Measurements from ENCODE around the gene GOPC. TPM values are rescaled to one million over a fixed set of nuclear protein-coding genes. Genes with fewer than 3 reads are reported as not detected.

Gene GOPC
- total RNA-seq, 1 experiment from 2014 or later: 24.2 TPM

GRCh38 chr6:117600008-117600743 lies 2.1 kb downstream of the GOPC start:
- ChIA-PET RAD21 (ENCODE audit: low non-redundant PET in 1 of 2, low total read pairs in 2 of 2, uncharacterized antibody in 2 of 2, unreplicated experiment in 2 of 2) (no interaction called here), POLR2A (no interaction called here), CTCF (interaction anchor here (0.9 kb wide), 1 partner anchor 150 kb away, joined by 3 read pairs; no protein-coding TSS in a partner anchor)
- Histone ChIP-seq H2AFZ (ENCODE audit: low read depth, low read length, poor library complexity, severe bottlenecking) (no peak overlapping the region), H3K4me2 (ENCODE audit: low read length) (peak overlapping the region; percentile 89; the same call in 1 of the 2 replicates), H3K36me3 (ENCODE audit: control insufficient read depth in 1 of 2, insufficient read depth in 2 of 2, low read length in 2 of 2) (peaks cover 0 to 8% of the 10 kb centered on the region in 2 experiments; a peak in 1 of 4 replicates), H3K9me3 (ENCODE audit: control insufficient read depth in 1 of 2, insufficient read depth in 1 of 2, low read depth in 1 of 2, low read length in 2 of 2) (no peaks in the 10 kb centered on the region), H3K4me1 (ENCODE audit: control insufficient read depth in 1 of 2, insufficient read depth in 2 of 2, low read length in 2 of 2) (peaks cover 9 to 18% of the 10 kb centered on the region in 2 experiments), H3K9ac (ENCODE audit: low read length) (no peak overlapping the region), H3K4me3 (replicated peaks in 1 of 2; ENCODE audit: low read depth in 1 of 2, low read length in 2 of 2) (no peak overlapping the region), H3K27ac (ENCODE audit: low read depth, low read length) (no peak overlapping the region), H3K9me2 (ENCODE audit: insufficient read depth) (no peaks in the 10 kb centered on the region), H4K20me1 (ENCODE audit: insufficient read depth) (peaks cover 5% of the 10 kb centered on the region; the same call in 1 of the 2 replicates), H3K27me3 (ENCODE audit: insufficient read depth, low read length) (no peaks in the 10 kb centered on the region), H3K79me2 (ENCODE audit: insufficient read depth, low read length) (peaks cover 64% of the 10 kb centered on the region)
- ATAC-seq: no peak
- no peak for TF ChIP-seq ZFX (IDR thresholded peaks at IDR 0.05)
- TF ChIP-seq EGR1 (IDR thresholded peaks at IDR 0.05; ENCODE audit: low read depth): no peak
- 0 out of 2 replicates have a peak, but pooled peaks have one; percentile 17 for TF ChIP-seq MAX (IDR thresholded peaks at IDR 0.05)
- no peak for TF ChIP-seq ZNF274 (IDR thresholded peaks at IDR 0.05; ENCODE audit: low read depth, low read length)
- TF ChIP-seq SP1 (IDR thresholded peaks at IDR 0.05; ENCODE audit: low read depth): no peak
- TF ChIP-seq TCF7L2 (IDR thresholded peaks at IDR 0.05; ENCODE audit: borderline replicate concordance, extremely low read depth, insufficient read depth, insufficient read length): no peak
- no peak for TF ChIP-seq REST (IDR thresholded peaks at IDR 0.05; ENCODE audit: low read depth)
- no peak for DNase-seq (ENCODE audit: low read depth, low spot score)
- intact Hi-C loops (cut with micrococcal nuclease): loop anchor here (10.0 kb wide), 1 partner anchor 225 kb away; no protein-coding TSS in a partner anchor
- BruUV-seq (replicated peaks): no TSS peak
